ENCODE measurements around the gene ATP13A4. TPM values are rescaled to one million over a fixed set of nuclear protein-coding genes. Genes with fewer than 3 reads are reported as not detected.

The ATP13A4 gene
- total RNA-seq, 2 experiments from 2014 or later, result 0.44 to 2.5 TPM

DNA sequence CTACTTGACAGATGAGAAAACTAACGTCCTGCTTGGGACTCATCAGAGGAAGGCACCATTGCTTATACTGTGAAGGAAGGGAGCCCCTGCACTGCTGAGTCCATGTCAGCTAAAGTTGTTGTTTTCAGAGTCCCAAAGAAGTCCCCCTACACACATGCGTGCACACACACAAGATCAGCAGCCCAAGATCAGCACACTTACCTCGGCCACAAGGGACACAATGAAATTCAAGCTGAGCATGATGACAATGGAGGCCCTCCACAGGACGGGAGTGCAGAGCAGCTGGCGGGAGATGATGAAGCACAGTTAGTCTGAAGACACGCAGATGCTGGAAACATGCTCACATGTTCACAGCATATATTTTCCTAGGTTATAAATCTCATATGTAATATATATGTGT lies 147.6 kb downstream of the ATP13A4 start:
- H3K79me2 ChIP-seq (ENCODE audit: insufficient read depth, low read depth, low read length), result no peaks in the 10 kb centered on the region
- no peak overlapping the region for H3K27ac ChIP-seq (ENCODE audit: low read depth, low read length, poor library complexity, severe bottlenecking)
- H4K20me1 ChIP-seq (ENCODE audit: insufficient read depth, low read length), result no peaks in the 10 kb centered on the region
- no peak overlapping the region for H2AFZ ChIP-seq (ENCODE audit: low read length)
- TF ChIP-seq, protein P1, sequence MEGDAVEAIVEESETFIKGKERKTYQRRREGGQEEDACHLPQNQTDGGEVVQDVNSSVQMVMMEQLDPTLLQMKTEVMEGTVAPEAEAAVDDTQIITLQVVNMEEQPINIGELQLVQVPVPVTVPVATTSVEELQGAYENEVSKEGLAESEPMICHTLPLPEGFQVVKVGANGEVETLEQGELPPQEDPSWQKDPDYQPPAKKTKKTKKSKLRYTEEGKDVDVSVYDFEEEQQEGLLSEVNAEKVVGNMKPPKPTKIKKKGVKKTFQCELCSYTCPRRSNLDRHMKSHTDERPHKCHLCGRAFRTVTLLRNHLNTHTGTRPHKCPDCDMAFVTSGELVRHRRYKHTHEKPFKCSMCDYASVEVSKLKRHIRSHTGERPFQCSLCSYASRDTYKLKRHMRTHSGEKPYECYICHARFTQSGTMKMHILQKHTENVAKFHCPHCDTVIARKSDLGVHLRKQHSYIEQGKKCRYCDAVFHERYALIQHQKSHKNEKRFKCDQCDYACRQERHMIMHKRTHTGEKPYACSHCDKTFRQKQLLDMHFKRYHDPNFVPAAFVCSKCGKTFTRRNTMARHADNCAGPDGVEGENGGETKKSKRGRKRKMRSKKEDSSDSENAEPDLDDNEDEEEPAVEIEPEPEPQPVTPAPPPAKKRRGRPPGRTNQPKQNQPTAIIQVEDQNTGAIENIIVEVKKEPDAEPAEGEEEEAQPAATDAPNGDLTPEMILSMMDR (conservative IDR thresholded peaks at IDR 0.05; ENCODE audit: low read length), result no peak
- no peak for TF ChIP-seq EZH2phosphoT487 (IDR thresholded peaks at IDR 0.05; ENCODE audit: borderline replicate concordance, low read depth, low read length)
- intact Hi-C loops (cut with micrococcal nuclease; ENCODE audit: unreplicated experiment), result no loop called here
- POLR2A ChIA-PET, result no interaction called here
- H3K9me2 ChIP-seq (ENCODE audit: insufficient read depth, low read length), result no peaks in the 10 kb centered on the region
- no peak overlapping the region for H3K4me2 ChIP-seq (ENCODE audit: low read length)
- H3K4me1 ChIP-seq (ENCODE audit: insufficient read depth, low read length, poor library complexity, severe bottlenecking), result no peaks in the 10 kb centered on the region
- no peaks in the 10 kb centered on the region for H3K36me3 ChIP-seq (ENCODE audit: insufficient read depth, low read length)
- no peak overlapping the region for H3K4me3 ChIP-seq (ENCODE audit: low read depth, low read length, poor library complexity, severe bottlenecking)
- BruUV-seq (replicated peaks), result no TSS peak
- DNase-seq (ENCODE audit: low spot score), result no peak
- H3K9me3 ChIP-seq (ENCODE audit: low read length), result no peaks in the 10 kb centered on the region
- CTCF ChIA-PET (ENCODE audit: unreplicated experiment), result no interaction called here

DNA sequence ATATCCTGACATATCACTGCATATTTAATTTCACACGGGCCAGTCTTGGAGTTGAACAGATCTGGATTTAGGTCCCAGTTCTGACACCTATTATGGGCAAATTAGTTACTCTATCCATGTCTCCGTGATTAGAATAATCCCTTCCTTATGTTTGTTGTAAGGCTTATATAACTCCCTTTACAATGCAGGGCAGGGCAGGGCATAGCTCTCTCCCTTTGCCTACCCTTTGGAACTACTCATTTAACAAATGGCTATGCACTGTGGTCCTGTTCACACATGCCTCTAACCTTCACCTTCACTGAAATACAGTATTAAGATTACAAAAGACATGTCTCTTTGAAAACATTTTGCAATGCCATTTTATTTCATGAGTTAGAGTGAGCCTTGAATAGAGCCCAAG lies 151.4 kb downstream of the ATP13A4 start:
- no peaks in the 10 kb centered on the region for H3K9me3 ChIP-seq (ENCODE audit: low read length)
- no peak for DNase-seq (ENCODE audit: low spot score)
- no peaks in the 10 kb centered on the region for H3K36me3 ChIP-seq (ENCODE audit: insufficient read depth, low read length)
- no peak overlapping the region for H3K27ac ChIP-seq (ENCODE audit: low read depth, low read length, poor library complexity, severe bottlenecking)
- TF ChIP-seq EZH2phosphoT487 (IDR thresholded peaks at IDR 0.05; ENCODE audit: borderline replicate concordance, low read depth, low read length), result no peak
- TF ChIP-seq, protein P1 (conservative IDR thresholded peaks at IDR 0.05; ENCODE audit: low read length), result no peak
- H3K4me1 ChIP-seq (ENCODE audit: insufficient read depth, low read length, poor library complexity, severe bottlenecking), result no peaks in the 10 kb centered on the region
- ChIA-PET CTCF (ENCODE audit: unreplicated experiment) (no interaction called here), POLR2A (no interaction called here)
- H2AFZ ChIP-seq (ENCODE audit: low read length), result no peak overlapping the region
- no peaks in the 10 kb centered on the region for H3K9me2 ChIP-seq (ENCODE audit: insufficient read depth, low read length)
- no peaks in the 10 kb centered on the region for H4K20me1 ChIP-seq (ENCODE audit: insufficient read depth, low read length)
- no TSS peak for BruUV-seq (replicated peaks)
- no peaks in the 10 kb centered on the region for H3K79me2 ChIP-seq (ENCODE audit: insufficient read depth, low read depth, low read length)
- intact Hi-C loops (cut with micrococcal nuclease; ENCODE audit: unreplicated experiment), result no loop called here
- no peak overlapping the region for H3K4me2 ChIP-seq (ENCODE audit: low read length)
- H3K4me3 ChIP-seq (ENCODE audit: low read depth, low read length, poor library complexity, severe bottlenecking), result no peak overlapping the region

DNA sequence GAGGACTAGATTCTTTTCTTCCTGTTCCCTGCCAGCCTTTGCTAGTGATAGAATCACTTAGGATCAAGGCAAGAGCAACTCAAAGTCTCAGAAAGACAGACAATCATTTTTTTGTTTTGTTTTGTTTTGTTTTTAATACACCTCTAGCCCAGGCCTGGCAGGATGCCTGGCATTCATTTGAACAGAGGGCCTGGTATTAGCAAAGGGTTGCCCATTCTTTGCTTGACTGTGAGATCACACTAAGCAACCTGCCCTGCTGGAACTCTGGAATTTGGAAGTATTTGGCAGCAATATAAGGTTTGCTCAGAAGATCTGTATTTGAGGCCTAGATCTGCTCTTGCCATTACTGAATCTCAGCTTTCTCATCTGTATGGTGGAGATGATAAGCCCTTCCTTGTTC lies 154.4 kb downstream of the ATP13A4 start:
- no peaks in the 10 kb centered on the region for H3K4me1 ChIP-seq (ENCODE audit: insufficient read depth, low read length, poor library complexity, severe bottlenecking)
- TF ChIP-seq, protein P1 (conservative IDR thresholded peaks at IDR 0.05; ENCODE audit: low read length), result no peak
- TF ChIP-seq EZH2phosphoT487 (IDR thresholded peaks at IDR 0.05; ENCODE audit: borderline replicate concordance, low read depth, low read length), result no peak
- no peaks in the 10 kb centered on the region for H3K9me2 ChIP-seq (ENCODE audit: insufficient read depth, low read length)
- H3K79me2 ChIP-seq (ENCODE audit: insufficient read depth, low read depth, low read length), result no peaks in the 10 kb centered on the region
- BruUV-seq (replicated peaks), result no TSS peak
- H2AFZ ChIP-seq (ENCODE audit: low read length), result no peak overlapping the region
- H4K20me1 ChIP-seq (ENCODE audit: insufficient read depth, low read length), result no peaks in the 10 kb centered on the region
- ChIA-PET POLR2A (no interaction called here), CTCF (ENCODE audit: unreplicated experiment) (no interaction called here)
- no peak for DNase-seq (ENCODE audit: low spot score)
- no peaks in the 10 kb centered on the region for H3K9me3 ChIP-seq (ENCODE audit: low read length)
- no peaks in the 10 kb centered on the region for H3K36me3 ChIP-seq (ENCODE audit: insufficient read depth, low read length)
- intact Hi-C loops (cut with micrococcal nuclease; ENCODE audit: unreplicated experiment), result no loop called here
- H3K4me2 ChIP-seq (ENCODE audit: low read length), result no peak overlapping the region
- no peak overlapping the region for H3K4me3 ChIP-seq (ENCODE audit: low read depth, low read length, poor library complexity, severe bottlenecking)
- H3K27ac ChIP-seq (ENCODE audit: low read depth, low read length, poor library complexity, severe bottlenecking), result no peak overlapping the region
